Stomach (tissue), 9 donors: ENCODE results near the gene PRKCE. TPM values are rescaled to one million over a fixed set of nuclear protein-coding genes. Genes with fewer than 3 reads are reported as not detected.
"Not testable (repeated sequence)": the region's sequence is repeated elsewhere in the genome, so short reads cannot be mapped to it uniquely, and the experiment has no call there.

Experiments used
- DNase-seq, 2 donors: peaks; one replicate each; pipeline versions ENCODE4 v3.0.0 to v3.0.0-alpha.2; 2013 to 2019
- H3K27ac ChIP-seq, 5 donors: fragments of 200-600 bp in 4 of 5; sonication (generic) in 4 of 5; one replicate each; pipeline ENCODE4 v1.5.1; 2013 to 2019; ENCODE audit warnings: mild to moderate bottlenecking in 1 of 5, moderate library complexity in 1 of 5
- H3K27me3 ChIP-seq, 3 donors: fragments of 200-600 bp; sonication (generic); one replicate each; pipeline ENCODE4 v1.5.1; 2017 to 2019; ENCODE audit warnings: mixed run types in 1 of 3
- H3K36me3 ChIP-seq, 4 donors: fragments of 200-600 bp; sonication (generic); 1 replicate in 3 of 4; 2 replicates in 1 of 4; pipeline ENCODE4 v1.5.1; 2016 to 2019
- H3K4me1 ChIP-seq, 4 donors: fragments of 200-600 bp; sonication (generic); one replicate each; pipeline ENCODE4 v1.5.1; 2016 to 2019
- H3K4me3 ChIP-seq, 4 donors: fragments of 200-600 bp; sonication (generic) in 3 of 4; one replicate each; pipeline ENCODE4 v1.5.1; 2016 to 2019; ENCODE audit warnings: mild to moderate bottlenecking in 1 of 4
- H3K9me3 ChIP-seq, 4 donors: fragments of 200-600 bp; sonication (generic); one replicate each; pipeline ENCODE4 v1.5.1; 2016 to 2019
- CTCF ChIP-seq, 7 experiments: fragments of 450-650 bp in 4 of 7; fragments of 200-600 bp in 3 of 7; sonication (generic) in 3 of 7; IDR thresholded peaks; one replicate each; pipeline ENCODE4 v1.5.1; 2016 to 2019; ENCODE audit warnings: antibody characterized with exemption in 7 of 7, control low read depth in 2 of 7, mild to moderate bottlenecking in 1 of 7
- EP300 ChIP-seq: sonication (generic); formaldehyde crosslinking; IDR thresholded peaks from one replicate; pipeline ENCODE4 v1.6.1; 2017; ENCODE audit warnings: antibody characterized with exemption
- POLR2A ChIP-seq, 4 donors: fragments of 450-650 bp; IDR thresholded peaks; one replicate each; pipeline ENCODE4 v1.6.1; 2016; ENCODE audit warnings: antibody characterized with exemption in 4 of 4, control low read depth in 2 of 4, mild to moderate bottlenecking in 1 of 4, moderate library complexity in 1 of 4
- POLR2AphosphoS5 ChIP-seq, 3 donors: sonication (generic); formaldehyde crosslinking; IDR thresholded peaks; one replicate each; pipeline ENCODE4 v1.6.1; 2016; ENCODE audit warnings: antibody characterized with exemption in 3 of 3
- WGBS, 5 donors: extraction: QIAGEN DNeasy Blood & Tissue Kit in 3 of 5; methylation state at CpG; one replicate each; pipeline versions ENCODE4 v1.1.5 to v1.1.7; 2013 to 2018; 5-methylcytosine and 5-hydroxymethylcytosine counted together
- intact Hi-C: fragments of 100-400 bp; cut with DNase I; formaldehyde crosslinking; loops from one replicate; pipeline ENCODE4 v1.15.1; 2023; ENCODE audit warnings: low total_unique reads
- polyA plus RNA-seq, 3 donors: library from polyadenylated mRNA; stranded (reverse); fragments of 200-250 nt; gene quantifications; one replicate each; pipeline ENCODE4 v1.2.3, GENCODE V29; 2013
- total RNA-seq, 5 donors: library from RNA; depleted of rRNA; stranded (reverse); fragments of >200 nt; gene quantifications; one replicate each; pipeline versions ENCODE4 v1.1.0 to v1.2.3, GENCODE V29; 2014 to 2016
- donor health status: healthy with polysubstance abuse.
- donor health status: Bipolar disorder and iron deficiency.
- donor health status: healthy.

PRKCE gene
- total and polyA plus RNA-seq, 8 donors, result 2.0 to 92.0 (median 10.0) TPM

GRCh38 chr2:46202453-46202852 lies 551.0 kb downstream of the PRKCE start:
- Histone ChIP-seq H3K27me3 (no peaks in the 10 kb centered on the region), H3K36me3 (no peaks in the 10 kb centered on the region), H3K9me3 (no peaks in the 10 kb centered on the region), H3K4me1 (peaks cover 0 to 6% (median 0%) of the 10 kb centered on the region in 4 donors), H3K4me3 (no peak overlapping the region), H3K27ac (no peak overlapping the region)
- no peak for DNase-seq
- TF ChIP-seq POLR2AphosphoS5 (IDR thresholded peaks at IDR 0.05) (no peak), CTCF (IDR thresholded peaks at IDR 0.05) (no peak), POLR2A (IDR thresholded peaks at IDR 0.05) (no peak), EP300 (no peak)
- WGBS, 5 donors, result 77 to 96% (median 87%) methylated on average over 1 of the region's 1 CpG
- intact Hi-C loops, result no loop called here

GRCh38 chr2:46202987-46203386 lies 551.5 kb downstream of the PRKCE start:
- Histone ChIP-seq H3K27ac (no peak overlapping the region), H3K4me3 (no peak overlapping the region), H3K36me3 (no peaks in the 10 kb centered on the region), H3K9me3 (peaks cover 0 to 2% (median 0%) of the 10 kb centered on the region in 4 donors), H3K27me3 (no peaks in the 10 kb centered on the region), H3K4me1 (peaks cover 0 to 6% (median 0%) of the 10 kb centered on the region in 4 donors)
- WGBS, 5 donors, result 84 to 94% (median 88%) methylated on average over 5 of the region's 5 CpGs
- intact Hi-C loops, result no loop called here
- DNase-seq, result no peak
- TF ChIP-seq POLR2A (IDR thresholded peaks at IDR 0.05), result no peak
- TF ChIP-seq EP300, result no peak
- TF ChIP-seq CTCF (IDR thresholded peaks at IDR 0.05), result no peak
- no peak for TF ChIP-seq POLR2AphosphoS5 (IDR thresholded peaks at IDR 0.05)

DNA sequence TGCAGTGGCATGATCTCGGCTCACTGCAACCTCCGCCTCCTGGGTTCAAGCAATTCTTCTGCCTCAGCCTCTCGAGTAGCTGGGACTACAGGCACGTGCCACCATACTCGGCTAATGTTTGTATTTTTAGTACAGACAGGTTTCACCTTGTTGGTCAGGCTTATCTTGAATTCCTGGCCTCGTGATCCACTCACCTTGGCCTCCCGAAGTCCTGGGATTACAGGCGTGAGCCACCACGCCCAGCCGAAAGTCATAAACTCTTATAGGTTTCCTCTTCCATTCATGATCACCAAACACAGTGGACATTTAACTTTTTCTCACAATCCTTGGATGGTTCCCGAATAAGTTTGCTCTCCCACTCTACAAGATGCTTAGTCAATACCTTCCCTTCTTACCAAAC lies 552.2 kb downstream of the PRKCE start:
- intact Hi-C loops, H3K27ac ChIP-seq, H3K9me3 ChIP-seq, H3K4me1 ChIP-seq, H3K4me3 ChIP-seq, H3K27me3 ChIP-seq, DNase-seq, H3K36me3 ChIP-seq: not testable (repeated sequence)
- WGBS, 5 donors, result 85 to 93% (median 91%) methylated on average over 11 of the region's 11 CpGs

DNA sequence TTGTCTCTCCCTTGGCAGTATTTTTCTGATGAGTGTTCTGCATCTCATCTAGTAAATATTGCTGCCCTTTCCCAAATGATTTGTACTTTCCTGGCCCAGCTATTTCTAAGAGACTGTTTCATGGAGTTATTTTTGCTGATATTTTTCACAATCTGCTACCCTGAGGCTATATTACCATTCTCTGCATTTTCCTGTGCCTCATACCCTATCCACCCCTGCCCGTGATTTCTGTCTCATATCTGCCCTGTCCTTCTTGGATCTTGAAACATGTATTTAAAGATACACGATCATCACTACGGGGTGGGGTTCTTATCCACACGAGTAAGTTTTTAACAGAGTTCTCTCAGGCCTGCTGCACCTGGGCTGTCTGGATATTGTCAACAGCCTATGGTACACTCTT lies 556.1 kb downstream of the PRKCE start:
- TF ChIP-seq POLR2A (IDR thresholded peaks at IDR 0.05), result no peak
- TF ChIP-seq POLR2AphosphoS5 (IDR thresholded peaks at IDR 0.05), result no peak
- TF ChIP-seq CTCF (IDR thresholded peaks at IDR 0.05), result no peak
- no peak for TF ChIP-seq EP300
- WGBS, 5 donors, result 83 to 89% (median 85%) methylated on average over 4 of the region's 4 CpGs
- H3K36me3 ChIP-seq, result no peaks in the 10 kb centered on the region
- intact Hi-C loops, result no loop called here
- no peak overlapping the region for H3K4me3 ChIP-seq
- H3K4me1 ChIP-seq, result no peaks in the 10 kb centered on the region
- no peak overlapping the region for H3K27ac ChIP-seq
- no peaks in the 10 kb centered on the region for H3K27me3 ChIP-seq
- peaks cover 0 to 18% (median 11%) of the 10 kb centered on the region in 4 donors for H3K9me3 ChIP-seq
- DNase-seq, result no peak

- Histone ChIP-seq H3K27me3 (no peaks in the 10 kb centered on the region), H3K27ac (no peak overlapping the region), H3K4me1 (no peaks in the 10 kb centered on the region), H3K36me3 (no peaks in the 10 kb centered on the region), H3K9me3 (peaks cover 0 to 18% (median 11%) of the 10 kb centered on the region in 4 donors), H3K4me3 (no peak overlapping the region)
- TF ChIP-seq POLR2A (IDR thresholded peaks at IDR 0.05), result no peak
- TF ChIP-seq CTCF (IDR thresholded peaks at IDR 0.05), result no peak
- TF ChIP-seq EP300, result no peak
- no peak for TF ChIP-seq POLR2AphosphoS5 (IDR thresholded peaks at IDR 0.05)
- 95 to 100% (median 97%) methylated on average over 1 of the region's 1 CpG for WGBS, 5 donors
- no peak for DNase-seq
- intact Hi-C loops, result no loop called here
Observed at GRCh38 chr2:46208766-46209165, 557.3 kb downstream of the PRKCE start.
